Neuronal stem cell (in vitro differentiated cells): ENCODE measurements around the gene MVK.

Experiments
- DNase-seq: peaks from one replicate; pipeline ENCODE4 v3.0.0-alpha.2; 2013; ENCODE audit warnings: low spot score
- H2AFZ ChIP-seq: one replicate; pipeline ENCODE4 v1.6.1; 2013; ENCODE audit warnings: mild to moderate bottlenecking, low read length, inconsistent platforms
- H2AK5ac ChIP-seq: 2 replicates; pipeline ENCODE4 v1.6.1; 2013; ENCODE audit warnings: low read depth, mild to moderate bottlenecking, inconsistent platforms, low read length, moderate library complexity, mixed read lengths
- H2BK120ac ChIP-seq: 2 replicates; pipeline ENCODE4 v1.6.1; 2013; ENCODE audit warnings: low read depth, mild to moderate bottlenecking, inconsistent platforms, low read length, moderate library complexity, mixed read lengths
- H2BK12ac ChIP-seq: one replicate; pipeline ENCODE4 v1.6.1; 2013; ENCODE audit warnings: low read length, inconsistent platforms
- H2BK15ac ChIP-seq: 2 replicates; pipeline ENCODE4 v1.6.1; 2013; ENCODE audit warnings: mild to moderate bottlenecking, low read length, inconsistent platforms, mixed read lengths
- H2BK5ac ChIP-seq: one replicate; pipeline ENCODE4 v1.6.1; 2013; ENCODE audit warnings: inconsistent platforms, mild to moderate bottlenecking, low read length, moderate library complexity
- H3K14ac ChIP-seq: one replicate; pipeline ENCODE4 v1.6.1; 2013; ENCODE audit warnings: low read length, inconsistent platforms
- H3K18ac ChIP-seq: 2 replicates; pipeline ENCODE4 v1.6.1; 2013; ENCODE audit warnings: low read length, inconsistent platforms
- H3K23ac ChIP-seq: 2 replicates; pipeline ENCODE4 v1.6.1; 2013; ENCODE audit warnings: low read depth, mild to moderate bottlenecking, mixed read lengths, low read length, inconsistent platforms; ENCODE audit not compliant: poor library complexity
- H3K27ac ChIP-seq: replicated peaks from 3 replicates; pipeline ENCODE4 v1.5.1; 2013; ENCODE audit warnings: low read length, inconsistent platforms
- H3K27me3 ChIP-seq, 3 experiments: 2 replicates each; pipeline ENCODE4 v1.6.1; 2013; ENCODE audit warnings: low read length in 3 of 3, mild to moderate bottlenecking in 2 of 3, inconsistent platforms in 1 of 3, low read depth in 1 of 3, mixed read lengths in 1 of 3, moderate library complexity in 1 of 3; ENCODE audit not compliant: control insufficient read depth in 3 of 3, insufficient read depth in 3 of 3
- H3K36me3 ChIP-seq, 2 donors: replicated peaks in 1 of 2; 2 replicates each; pipeline ENCODE4 v1.6.1; 2013; ENCODE audit warnings: low read length in 2 of 2; ENCODE audit not compliant: control insufficient read depth in 2 of 2, insufficient read depth in 2 of 2
- H3K4ac ChIP-seq: 2 replicates; pipeline ENCODE4 v1.6.1; 2013; ENCODE audit warnings: inconsistent platforms, mild to moderate bottlenecking, low read length, moderate library complexity
- H3K4me1 ChIP-seq, 2 donors: 1 replicate in 1 of 2; 2 replicates in 1 of 2; pipeline ENCODE4 v1.6.1; 2013; ENCODE audit warnings: low read length in 2 of 2, low read depth in 1 of 2; ENCODE audit not compliant: control insufficient read depth in 2 of 2, insufficient read depth in 1 of 2
- H3K4me2 ChIP-seq: one replicate; pipeline ENCODE4 v1.6.1; 2013; ENCODE audit warnings: mild to moderate bottlenecking, low read length, inconsistent platforms; ENCODE audit not compliant: insufficient read depth, poor library complexity, severe bottlenecking
- H3K4me3 ChIP-seq, 2 donors: 2 replicates each; pipeline ENCODE4 v1.5.1; 2013; ENCODE audit warnings: low read length in 2 of 2, mild to moderate bottlenecking in 2 of 2, inconsistent platforms in 1 of 2, moderate library complexity in 1 of 2
- H3K79me1 ChIP-seq: one replicate; pipeline ENCODE4 v1.6.1; 2013; ENCODE audit warnings: low read depth, mild to moderate bottlenecking, inconsistent platforms, low read length, moderate library complexity
- H3K9ac ChIP-seq: one replicate; pipeline ENCODE4 v1.6.1; 2013; ENCODE audit warnings: mild to moderate bottlenecking, low read depth, low read length, inconsistent platforms; ENCODE audit not compliant: poor library complexity
- H3K9me3 ChIP-seq, 2 donors: replicated peaks in 1 of 2; 2 replicates each; pipeline versions ENCODE3 to v1.6.1; 2013; ENCODE audit warnings: low read length in 2 of 2, mild to moderate bottlenecking in 2 of 2, inconsistent platforms in 1 of 2, low read depth in 1 of 2, mixed read lengths in 1 of 2, moderate library complexity in 1 of 2; ENCODE audit not compliant: control insufficient read depth in 2 of 2, insufficient read depth in 1 of 2
- H4K8ac ChIP-seq: one replicate; pipeline ENCODE4 v1.6.1; 2013; ENCODE audit warnings: low read depth, mild to moderate bottlenecking, inconsistent platforms, low read length, moderate library complexity
- H4K91ac ChIP-seq: one replicate; pipeline ENCODE4 v1.6.1; 2013; ENCODE audit warnings: low read length, low read depth, mild to moderate bottlenecking, inconsistent platforms; ENCODE audit not compliant: poor library complexity
- WGBS, 2 donors: extraction: QIAGEN DNeasy Blood & Tissue Kit; methylation state at CpG; one replicate each; pipeline ENCODE4 v1.1.7; 2013; ENCODE audit warnings: missing lambda C conversion rate in 2 of 2, mixed read lengths in 1 of 2; ENCODE audit not compliant: insufficient read length in 2 of 2, insufficient replicate concordance in 1 of 2; ENCODE audit errors: extremely low coverage in 2 of 2; 5-methylcytosine and 5-hydroxymethylcytosine counted together

Gene MVK

GRCh38 chr12:109553483-109553882 lies 20.1 kb upstream of the MVK start:
- H3K27ac ChIP-seq = no peak overlapping the region
- no peak overlapping the region for H3K23ac ChIP-seq
- no peak for DNase-seq
- no peak overlapping the region for H3K18ac ChIP-seq
- H3K4me2 ChIP-seq = no peak overlapping the region
- H3K79me1 ChIP-seq = no peaks in the 10 kb centered on the region
- H3K4me3 ChIP-seq = no peak overlapping the region
- H4K91ac ChIP-seq = no peak overlapping the region
- H3K14ac ChIP-seq = no peak overlapping the region
- no peak overlapping the region for H2BK12ac ChIP-seq
- no peak overlapping the region for H2BK5ac ChIP-seq
- no peak overlapping the region for H3K9ac ChIP-seq
- no peak overlapping the region for H3K4ac ChIP-seq
- no peaks in the 10 kb centered on the region for H3K9me3 ChIP-seq
- no peak overlapping the region for H2BK15ac ChIP-seq
- H3K27me3 ChIP-seq = no peaks in the 10 kb centered on the region
- no CpG with 5 or more reads among the region's 7 CpGs for WGBS, 2 donors
- H3K4me1 ChIP-seq = peaks cover 0 to 21% of the 10 kb centered on the region in 2 donors
- H2AK5ac ChIP-seq = no peak overlapping the region
- H2AFZ ChIP-seq = no peak overlapping the region
- H2BK120ac ChIP-seq = no peak overlapping the region
- H4K8ac ChIP-seq = no peak overlapping the region
- H3K36me3 ChIP-seq = peaks cover 0 to 27% of the 10 kb centered on the region in 2 donors

GRCh38 chr12:109553906-109554500 lies 19.6 kb upstream of the MVK start:
- H3K4ac ChIP-seq = no peak overlapping the region
- no peak overlapping the region for H3K4me2 ChIP-seq
- H2AFZ ChIP-seq = no peak overlapping the region
- no CpG with 5 or more reads among the region's 16 CpGs for whole genome bisulfite sequencing, 2 donors
- H3K79me1 ChIP-seq = no peaks in the 10 kb centered on the region
- H2BK120ac ChIP-seq = no peak overlapping the region
- H2BK12ac ChIP-seq = no peak overlapping the region
- H3K14ac ChIP-seq = peak overlapping the region; percentile 50
- H2BK15ac ChIP-seq = no peak overlapping the region
- H3K36me3 ChIP-seq = peaks cover 0 to 32% of the 10 kb centered on the region in 2 donors
- no peaks in the 10 kb centered on the region for H3K9me3 ChIP-seq
- DNase-seq = no peak
- no peak overlapping the region for H4K8ac ChIP-seq
- H3K9ac ChIP-seq = no peak overlapping the region
- peaks cover 0 to 21% of the 10 kb centered on the region in 2 donors for H3K4me1 ChIP-seq
- no peaks in the 10 kb centered on the region for H3K27me3 ChIP-seq
- no peak overlapping the region for H4K91ac ChIP-seq
- peak overlapping the region; percentile 74 for H3K18ac ChIP-seq
- peak overlapping the region; percentile 81 for H2AK5ac ChIP-seq
- no peak overlapping the region for H3K4me3 ChIP-seq
- H2BK5ac ChIP-seq = no peak overlapping the region
- no peak overlapping the region for H3K27ac ChIP-seq
- H3K23ac ChIP-seq = peak overlapping the region; percentile 25

GRCh38 chr12:109554761-109555160 lies 18.8 kb upstream of the MVK start:
- Histone ChIP-seq H3K27ac (no peak overlapping the region), H3K36me3 (peaks cover 3 to 39% of the 10 kb centered on the region in 2 donors), H4K91ac (no peak overlapping the region), H2BK15ac (no peak overlapping the region), H3K23ac (no peak overlapping the region), H3K9me3 (no peaks in the 10 kb centered on the region), H3K14ac (no peak overlapping the region), H3K4me2 (no peak overlapping the region), H2AK5ac (no peak overlapping the region), H2BK120ac (no peak overlapping the region), H3K79me1 (no peaks in the 10 kb centered on the region), H3K4me3 (no peak overlapping the region), H2BK5ac (no peak overlapping the region), H3K4ac (no peak overlapping the region), H3K4me1 (peaks cover 0 to 19% of the 10 kb centered on the region in 2 donors), H3K27me3 (no peaks in the 10 kb centered on the region), H4K8ac (no peak overlapping the region), H2BK12ac (no peak overlapping the region), H3K18ac (no peak overlapping the region), H3K9ac (no peak overlapping the region), H2AFZ (no peak overlapping the region)
- DNase-seq = no peak
- WGBS, 2 donors = no CpG with 5 or more reads among the region's 6 CpGs

GRCh38 chr12:109555431-109556315 lies 17.9 kb upstream of the MVK start:
- Histone ChIP-seq H2AK5ac (no peak overlapping the region), H3K36me3 (peaks cover 3 to 48% of the 10 kb centered on the region in 2 donors), H3K9ac (no peak overlapping the region), H3K4me3 (peak overlapping the region in 1 of 2 donors; percentile 42), H3K27ac (no peak overlapping the region), H3K9me3 (no peaks in the 10 kb centered on the region), H3K4me2 (no peak overlapping the region), H2BK12ac (no peak overlapping the region), H4K91ac (no peak overlapping the region), H2BK15ac (no peak overlapping the region), H4K8ac (no peak overlapping the region), H2BK120ac (no peak overlapping the region), H3K4ac (no peak overlapping the region), H3K23ac (no peak overlapping the region), H2AFZ (no peak overlapping the region), H3K18ac (no peak overlapping the region), H2BK5ac (no peak overlapping the region), H3K14ac (no peak overlapping the region), H3K27me3 (no peaks in the 10 kb centered on the region), H3K4me1 (peaks cover 0 to 16% of the 10 kb centered on the region in 2 donors), H3K79me1 (no peaks in the 10 kb centered on the region)
- DNase-seq = no peak
- WGBS, 2 donors = no CpG with 5 or more reads among the region's 18 CpGs
